ENCODE results near the gene ERCC2. TPM values are rescaled to one million over a fixed set of nuclear protein-coding genes. Genes with fewer than 3 reads are reported as not detected.
"Not testable (repeated sequence)": the region's sequence is repeated elsewhere in the genome, so short reads cannot be mapped to it uniquely, and the experiment has no call there.

Gene ERCC2
- total and polyA plus RNA-seq, 4 donors: 3.3 to 8.7 (median 8.2) TPM

DNA sequence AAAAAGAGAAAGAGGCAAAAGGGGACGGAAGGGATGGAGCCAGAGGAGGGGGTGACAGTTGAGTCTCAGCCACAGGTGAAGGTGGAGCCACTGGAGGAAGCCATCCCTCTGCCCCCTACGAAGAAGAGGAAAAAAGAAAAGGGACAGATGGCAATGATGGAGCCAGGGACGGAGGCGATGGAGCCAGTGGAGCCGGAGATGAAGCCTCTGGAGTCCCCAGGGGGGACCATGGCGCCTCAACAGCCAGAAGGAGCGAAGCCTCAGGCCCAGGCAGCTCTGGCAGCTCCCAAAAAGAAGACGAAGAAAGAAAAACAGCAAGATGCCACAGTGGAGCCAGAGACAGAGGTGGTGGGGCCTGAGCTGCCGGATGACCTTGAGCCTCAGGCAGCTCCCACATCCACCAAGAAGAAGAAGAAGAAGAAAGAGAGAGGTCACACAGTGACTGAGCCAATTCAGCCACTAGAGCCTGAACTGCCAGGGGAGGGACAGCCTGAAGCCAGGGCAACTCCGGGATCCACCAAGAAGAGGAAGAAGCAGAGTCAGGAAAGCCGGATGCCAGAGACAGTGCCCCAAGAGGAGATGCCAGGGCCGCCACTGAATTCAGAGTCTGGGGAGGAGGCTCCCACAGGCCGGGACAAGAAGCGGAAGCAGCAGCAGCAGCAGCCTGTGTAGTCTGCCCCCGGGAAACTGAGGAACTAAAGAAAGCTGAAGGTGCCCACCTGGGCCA is 38.6 kb upstream of the ERCC2 start:
- H3K27me3 ChIP-seq (ENCODE audit: control insufficient read depth in 4 of 4, insufficient read depth in 4 of 4, low read length in 3 of 4): no peaks in the 10 kb centered on the region
- H3K4me3 ChIP-seq (ENCODE audit: low read depth in 1 of 3, low read length in 3 of 3): no peak overlapping the region
- H3K9me3 ChIP-seq (ENCODE audit: control insufficient read depth in 4 of 4, low read length in 3 of 4): no peaks in the 10 kb centered on the region
- no peak overlapping the region for H3K27ac ChIP-seq (ENCODE audit: low read depth in 1 of 2, low read length in 2 of 2)
- no peak for DNase-seq (ENCODE audit: low spot score)
- H3K9ac ChIP-seq (ENCODE audit: low read depth in 1 of 2, low read length in 2 of 2): no peak overlapping the region
- peaks cover 8 to 31% (median 20%) of the 10 kb centered on the region in 4 donors for H3K4me1 ChIP-seq (ENCODE audit: control insufficient read depth in 4 of 4, insufficient read depth in 4 of 4, low read length in 3 of 4)
- no peak for TF ChIP-seq JUND (IDR thresholded peaks at IDR 0.05)
- TF ChIP-seq NR2F2 (IDR thresholded peaks at IDR 0.05): no peak
- TF ChIP-seq FOXA1 (IDR thresholded peaks at IDR 0.05): no peak
- WGBS: 89% methylated on average over 15 of the region's 15 CpGs
- H3K36me3 ChIP-seq (ENCODE audit: control insufficient read depth in 4 of 4, insufficient read depth in 3 of 4, low read depth in 1 of 4, low read length in 3 of 4): peaks cover 2 to 13% (median 11%) of the 10 kb centered on the region in 4 donors

DNA sequence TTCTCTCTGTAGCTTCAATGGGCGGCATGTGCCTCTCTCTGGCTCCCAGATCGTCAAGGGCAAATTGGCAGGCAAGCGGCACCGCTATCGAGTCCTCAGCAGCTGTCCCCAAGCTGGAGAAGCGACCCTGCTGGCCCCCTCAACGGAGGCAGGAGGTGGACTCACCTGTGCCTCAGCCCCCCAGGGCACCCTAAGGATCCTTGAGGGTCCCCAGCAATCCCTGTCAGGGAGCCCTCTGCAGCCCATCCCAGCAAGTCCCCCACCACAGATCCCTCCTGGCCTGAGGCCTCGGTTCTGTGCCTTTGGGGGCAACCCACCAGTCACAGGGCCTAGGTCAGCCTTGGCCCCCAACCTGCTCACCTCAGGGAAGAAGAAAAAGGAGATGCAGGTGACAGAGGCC is 37.7 kb upstream of the ERCC2 start:
- TF ChIP-seq FOXA1 (IDR thresholded peaks at IDR 0.05) (no peak), YY1 (IDR thresholded peaks at IDR 0.05) (no peak), NR2F2 (IDR thresholded peaks at IDR 0.05) (no peak), TAF1 (conservative IDR thresholded peaks at IDR 0.05) (no peak), EGR1 (IDR thresholded peaks at IDR 0.05; ENCODE audit: low read depth in 2 of 2) (no peak), RAD21 (IDR thresholded peaks at IDR 0.05) (no peak), RXRA (IDR thresholded peaks at IDR 0.05) (no peak), SP1 (IDR thresholded peaks at IDR 0.05) (no peak), HNF4A (conservative IDR thresholded peaks at IDR 0.05) (no peak), JUND (IDR thresholded peaks at IDR 0.05) (no peak), GABPA (IDR thresholded peaks at IDR 0.05 in 1 of 2, conservative IDR thresholded peaks at IDR 0.05 in 1 of 2) (no peak), FOXA2 (IDR thresholded peaks at IDR 0.05) (no peak), HNF4G (IDR thresholded peaks at IDR 0.05) (no peak)
- TF ChIP-seq, protein P1, sequence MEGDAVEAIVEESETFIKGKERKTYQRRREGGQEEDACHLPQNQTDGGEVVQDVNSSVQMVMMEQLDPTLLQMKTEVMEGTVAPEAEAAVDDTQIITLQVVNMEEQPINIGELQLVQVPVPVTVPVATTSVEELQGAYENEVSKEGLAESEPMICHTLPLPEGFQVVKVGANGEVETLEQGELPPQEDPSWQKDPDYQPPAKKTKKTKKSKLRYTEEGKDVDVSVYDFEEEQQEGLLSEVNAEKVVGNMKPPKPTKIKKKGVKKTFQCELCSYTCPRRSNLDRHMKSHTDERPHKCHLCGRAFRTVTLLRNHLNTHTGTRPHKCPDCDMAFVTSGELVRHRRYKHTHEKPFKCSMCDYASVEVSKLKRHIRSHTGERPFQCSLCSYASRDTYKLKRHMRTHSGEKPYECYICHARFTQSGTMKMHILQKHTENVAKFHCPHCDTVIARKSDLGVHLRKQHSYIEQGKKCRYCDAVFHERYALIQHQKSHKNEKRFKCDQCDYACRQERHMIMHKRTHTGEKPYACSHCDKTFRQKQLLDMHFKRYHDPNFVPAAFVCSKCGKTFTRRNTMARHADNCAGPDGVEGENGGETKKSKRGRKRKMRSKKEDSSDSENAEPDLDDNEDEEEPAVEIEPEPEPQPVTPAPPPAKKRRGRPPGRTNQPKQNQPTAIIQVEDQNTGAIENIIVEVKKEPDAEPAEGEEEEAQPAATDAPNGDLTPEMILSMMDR (IDR thresholded peaks at IDR 0.05; ENCODE audit: low read depth, low read length, missing input control): no peak
- TF ChIP-seq, protein P2, sequence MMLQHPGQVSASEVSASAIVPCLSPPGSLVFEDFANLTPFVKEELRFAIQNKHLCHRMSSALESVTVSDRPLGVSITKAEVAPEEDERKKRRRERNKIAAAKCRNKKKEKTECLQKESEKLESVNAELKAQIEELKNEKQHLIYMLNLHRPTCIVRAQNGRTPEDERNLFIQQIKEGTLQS (IDR thresholded peaks at IDR 0.05): no peak
- TF ChIP-seq, protein P3, sequence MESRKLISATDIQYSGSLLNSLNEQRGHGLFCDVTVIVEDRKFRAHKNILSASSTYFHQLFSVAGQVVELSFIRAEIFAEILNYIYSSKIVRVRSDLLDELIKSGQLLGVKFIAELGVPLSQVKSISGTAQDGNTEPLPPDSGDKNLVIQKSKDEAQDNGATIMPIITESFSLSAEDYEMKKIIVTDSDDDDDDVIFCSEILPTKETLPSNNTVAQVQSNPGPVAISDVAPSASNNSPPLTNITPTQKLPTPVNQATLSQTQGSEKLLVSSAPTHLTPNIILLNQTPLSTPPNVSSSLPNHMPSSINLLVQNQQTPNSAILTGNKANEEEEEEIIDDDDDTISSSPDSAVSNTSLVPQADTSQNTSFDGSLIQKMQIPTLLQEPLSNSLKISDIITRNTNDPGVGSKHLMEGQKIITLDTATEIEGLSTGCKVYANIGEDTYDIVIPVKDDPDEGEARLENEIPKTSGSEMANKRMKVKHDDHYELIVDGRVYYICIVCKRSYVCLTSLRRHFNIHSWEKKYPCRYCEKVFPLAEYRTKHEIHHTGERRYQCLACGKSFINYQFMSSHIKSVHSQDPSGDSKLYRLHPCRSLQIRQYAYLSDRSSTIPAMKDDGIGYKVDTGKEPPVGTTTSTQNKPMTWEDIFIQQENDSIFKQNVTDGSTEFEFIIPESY (IDR thresholded peaks at IDR 0.05): no peak
- TF ChIP-seq, protein P4, sequence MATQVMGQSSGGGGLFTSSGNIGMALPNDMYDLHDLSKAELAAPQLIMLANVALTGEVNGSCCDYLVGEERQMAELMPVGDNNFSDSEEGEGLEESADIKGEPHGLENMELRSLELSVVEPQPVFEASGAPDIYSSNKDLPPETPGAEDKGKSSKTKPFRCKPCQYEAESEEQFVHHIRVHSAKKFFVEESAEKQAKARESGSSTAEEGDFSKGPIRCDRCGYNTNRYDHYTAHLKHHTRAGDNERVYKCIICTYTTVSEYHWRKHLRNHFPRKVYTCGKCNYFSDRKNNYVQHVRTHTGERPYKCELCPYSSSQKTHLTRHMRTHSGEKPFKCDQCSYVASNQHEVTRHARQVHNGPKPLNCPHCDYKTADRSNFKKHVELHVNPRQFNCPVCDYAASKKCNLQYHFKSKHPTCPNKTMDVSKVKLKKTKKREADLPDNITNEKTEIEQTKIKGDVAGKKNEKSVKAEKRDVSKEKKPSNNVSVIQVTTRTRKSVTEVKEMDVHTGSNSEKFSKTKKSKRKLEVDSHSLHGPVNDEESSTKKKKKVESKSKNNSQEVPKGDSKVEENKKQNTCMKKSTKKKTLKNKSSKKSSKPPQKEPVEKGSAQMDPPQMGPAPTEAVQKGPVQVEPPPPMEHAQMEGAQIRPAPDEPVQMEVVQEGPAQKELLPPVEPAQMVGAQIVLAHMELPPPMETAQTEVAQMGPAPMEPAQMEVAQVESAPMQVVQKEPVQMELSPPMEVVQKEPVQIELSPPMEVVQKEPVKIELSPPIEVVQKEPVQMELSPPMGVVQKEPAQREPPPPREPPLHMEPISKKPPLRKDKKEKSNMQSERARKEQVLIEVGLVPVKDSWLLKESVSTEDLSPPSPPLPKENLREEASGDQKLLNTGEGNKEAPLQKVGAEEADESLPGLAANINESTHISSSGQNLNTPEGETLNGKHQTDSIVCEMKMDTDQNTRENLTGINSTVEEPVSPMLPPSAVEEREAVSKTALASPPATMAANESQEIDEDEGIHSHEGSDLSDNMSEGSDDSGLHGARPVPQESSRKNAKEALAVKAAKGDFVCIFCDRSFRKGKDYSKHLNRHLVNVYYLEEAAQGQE (IDR thresholded peaks at IDR 0.05): no peak
- TF ChIP-seq, protein P5, sequence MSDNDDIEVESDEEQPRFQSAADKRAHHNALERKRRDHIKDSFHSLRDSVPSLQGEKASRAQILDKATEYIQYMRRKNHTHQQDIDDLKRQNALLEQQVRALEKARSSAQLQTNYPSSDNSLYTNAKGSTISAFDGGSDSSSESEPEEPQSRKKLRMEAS (IDR thresholded peaks at IDR 0.05): no peak
- 94% methylated on average over 8 of the region's 8 CpGs for WGBS
- H3K4me3 ChIP-seq (ENCODE audit: low read depth in 1 of 3, low read length in 3 of 3): no peak overlapping the region
- no peak overlapping the region for H3K9ac ChIP-seq (ENCODE audit: low read depth in 1 of 2, low read length in 2 of 2)
- no peaks in the 10 kb centered on the region for H3K9me3 ChIP-seq (ENCODE audit: control insufficient read depth in 4 of 4, low read length in 3 of 4)
- H3K36me3 ChIP-seq (ENCODE audit: control insufficient read depth in 4 of 4, insufficient read depth in 3 of 4, low read depth in 1 of 4, low read length in 3 of 4): peaks cover 2 to 7% (median 3%) of the 10 kb centered on the region in 4 donors
- no peak overlapping the region for H3K27ac ChIP-seq (ENCODE audit: low read depth in 1 of 2, low read length in 2 of 2)
- no peak for DNase-seq (ENCODE audit: low spot score)
- no peaks in the 10 kb centered on the region for H3K27me3 ChIP-seq (ENCODE audit: control insufficient read depth in 4 of 4, insufficient read depth in 4 of 4, low read length in 3 of 4)
- H3K4me1 ChIP-seq (ENCODE audit: control insufficient read depth in 4 of 4, insufficient read depth in 4 of 4, low read length in 3 of 4): peaks cover 10 to 33% (median 23%) of the 10 kb centered on the region in 4 donors

DNA sequence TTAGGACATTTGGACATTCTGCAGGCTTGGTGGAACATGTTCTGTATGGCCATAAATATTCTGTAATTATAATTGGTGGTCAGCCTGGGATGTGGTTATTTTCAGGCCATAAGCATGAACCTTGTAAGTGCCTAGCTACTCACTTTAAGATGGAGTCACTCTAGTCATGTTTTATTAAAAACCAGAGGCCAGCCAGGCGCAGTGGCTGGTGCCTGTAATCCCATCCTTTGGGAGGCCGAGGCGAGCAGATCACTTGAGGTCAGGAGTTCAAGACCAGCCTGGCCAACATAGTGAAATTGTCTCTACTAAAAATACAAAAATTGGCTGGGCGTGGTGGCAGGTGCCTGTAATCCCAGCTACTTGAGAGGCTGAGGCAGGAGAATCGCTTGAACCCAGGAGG is 37.2 kb upstream of the ERCC2 start:
- not testable (repeated sequence) for H3K9ac ChIP-seq (ENCODE audit: low read depth in 1 of 2, low read length in 2 of 2); H3K27ac ChIP-seq (ENCODE audit: low read depth in 1 of 2, low read length in 2 of 2); H3K9me3 ChIP-seq (ENCODE audit: control insufficient read depth in 4 of 4, low read length in 3 of 4); H3K36me3 ChIP-seq (ENCODE audit: control insufficient read depth in 4 of 4, insufficient read depth in 3 of 4, low read depth in 1 of 4, low read length in 3 of 4); H3K27me3 ChIP-seq (ENCODE audit: control insufficient read depth in 4 of 4, insufficient read depth in 4 of 4, low read length in 3 of 4); DNase-seq (ENCODE audit: low spot score)
- peak overlapping the region in 1 of 3 donors; percentile 48 for H3K4me3 ChIP-seq (ENCODE audit: low read depth in 1 of 3, low read length in 3 of 3)
- peaks cover 10 to 35% (median 23%) of the 10 kb centered on the region in 4 donors for H3K4me1 ChIP-seq (ENCODE audit: control insufficient read depth in 4 of 4, insufficient read depth in 4 of 4, low read length in 3 of 4)
- WGBS: 90% methylated on average over 5 of the region's 5 CpGs

Data from liver (tissue), 9 donors.